HG03520 (cell line): ENCODE data around the gene TDP2.

Source experiments
- ATAC-seq: cut with Tn5 transposase; IDR thresholded peaks from one replicate; pipeline ENCODE4 v1.9.1; 2021; ENCODE audit warnings: mild to moderate bottlenecking, moderate library complexity; ENCODE audit not compliant: unreplicated experiment

Gene TDP2

DNA sequence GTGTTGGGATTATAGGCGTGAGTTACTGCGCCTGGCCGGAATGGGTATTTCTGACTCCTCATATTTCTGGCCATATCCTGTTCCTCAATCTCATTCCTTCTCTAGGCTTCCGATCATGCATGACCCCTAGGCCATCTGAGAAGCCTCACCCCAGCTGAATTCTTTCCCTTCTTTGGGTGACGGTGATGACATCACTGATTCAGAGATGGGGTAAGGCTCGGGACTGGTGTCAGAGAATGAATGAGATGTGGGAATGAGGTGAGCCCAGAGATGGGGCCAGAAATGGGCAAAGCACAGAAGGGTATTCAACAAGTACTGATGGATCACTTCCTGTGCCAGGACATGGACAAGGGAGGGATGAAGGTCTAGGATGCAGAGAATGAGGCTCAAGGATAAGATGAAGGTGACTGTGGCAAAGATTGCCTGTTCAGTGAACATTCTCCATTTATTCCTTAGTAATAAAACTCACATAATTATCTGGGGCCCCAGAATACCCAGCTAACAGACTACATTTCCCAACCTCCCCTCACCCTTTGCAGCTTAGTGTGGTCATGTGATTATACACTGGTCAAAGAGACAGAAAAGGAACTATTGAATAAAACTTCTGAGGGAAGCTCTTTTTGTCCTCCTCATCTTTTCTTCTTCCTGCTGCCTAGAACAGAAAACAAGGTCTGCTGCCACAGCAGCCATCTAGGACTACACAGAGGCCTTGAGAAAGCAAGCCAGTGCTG is 60.3 kb downstream of the TDP2 start:
- no peak for ATAC-seq

DNA sequence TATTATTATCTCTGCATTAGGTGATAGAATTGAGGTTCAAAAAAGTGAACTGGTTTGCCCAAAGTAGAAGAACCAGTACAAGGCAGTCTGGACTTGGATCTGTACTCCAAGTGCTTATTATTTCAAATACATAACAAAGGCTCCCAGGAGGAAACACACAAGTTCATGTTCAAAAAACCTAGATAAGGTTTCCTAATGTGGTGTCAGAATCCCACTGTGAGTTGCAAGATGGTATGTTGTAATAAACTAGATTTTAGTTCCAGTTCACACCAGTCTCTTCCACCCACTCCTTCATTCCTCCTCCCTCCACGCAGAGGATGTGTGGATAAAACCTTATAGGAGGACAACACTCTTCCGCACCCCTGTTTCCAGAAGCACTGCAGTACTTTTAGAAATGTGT is 63.5 kb downstream of the TDP2 start:
- ATAC-seq: no peak

DNA sequence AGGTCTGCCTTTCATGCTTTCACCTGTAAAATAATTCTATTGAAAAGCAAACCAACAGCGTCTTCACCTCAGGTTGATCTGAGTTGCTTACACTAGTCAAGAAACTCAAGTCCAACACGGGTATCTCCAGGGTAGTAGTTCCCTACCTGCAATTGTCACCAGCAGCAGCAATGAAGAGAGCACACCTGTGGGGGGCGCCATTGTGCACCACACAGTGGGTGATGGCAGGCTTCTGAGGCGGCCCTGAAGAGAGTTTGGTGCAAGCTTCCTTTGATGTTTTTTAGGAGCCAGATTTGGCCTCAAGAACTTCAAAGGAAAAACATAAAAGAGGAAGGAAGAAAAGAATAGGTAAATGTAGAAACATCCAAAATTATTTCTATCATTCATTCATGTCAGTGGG is 65.8 kb downstream of the TDP2 start:
- no peak for ATAC-seq
